Sigmoid colon (tissue), 4 donors: ENCODE measurements around the gene HSD11B2.

Source experiments
- CTCF ChIP-seq, 4 experiments: fragments of 450-650 bp in 3 of 4; fragments of 200-600 bp in 1 of 4; IDR thresholded peaks; one replicate each; pipeline ENCODE4 v1.5.1; 2016 to 2019; ENCODE audit warnings: antibody characterized with exemption in 4 of 4, mild to moderate bottlenecking in 3 of 4, moderate library complexity in 2 of 4
- POLR2AphosphoS5 ChIP-seq, 4 donors: sonication (generic); formaldehyde crosslinking; IDR thresholded peaks; one replicate each; pipeline ENCODE4 v1.6.1; 2017; ENCODE audit warnings: antibody characterized with exemption in 4 of 4

- TF ChIP-seq CTCF (IDR thresholded peaks at IDR 0.05), result no peak
- no peak for TF ChIP-seq POLR2AphosphoS5 (IDR thresholded peaks at IDR 0.05)
These were observed 50.8 kb downstream of the HSD11B2 start for GRCh38 chr16:67481561-67482232.
